ENCODE results near the gene FAM83E.
A peak's percentile ranks its signal among the peaks of the same experiment; 100 is the strongest.

The FAM83E gene

GRCh38 chr19:48648134-48648533, 33.3 kb upstream of the FAM83E start:
- H3K4me1 ChIP-seq (ENCODE audit: insufficient read depth, low read length, poor library complexity, severe bottlenecking) = peaks cover 22% of the 10 kb centered on the region

GRCh38 chr19:48646722-48647216, 31.9 kb upstream of the FAM83E start:
- Histone ChIP-seq H3K4me3 (ENCODE audit: low read length, poor library complexity, severe bottlenecking) (peak overlapping the region; percentile 79), H3K79me2 (ENCODE audit: insufficient read depth, low read length) (no peaks in the 10 kb centered on the region), H3K9me3 (ENCODE audit: insufficient read depth, low read depth, low read length) (no peaks in the 10 kb centered on the region), H3K4me1 (ENCODE audit: insufficient read depth, low read length, poor library complexity, severe bottlenecking) (peaks cover 22% of the 10 kb centered on the region), H3K9ac (ENCODE audit: low read depth, low read length, poor library complexity, severe bottlenecking) (peak overlapping the region; percentile 69), H2AFZ (ENCODE audit: low read length) (peak overlapping the region; percentile 97), H4K20me1 (ENCODE audit: insufficient read depth, low read length, poor library complexity, severe bottlenecking) (no peaks in the 10 kb centered on the region), H3K36me3 (ENCODE audit: insufficient read depth, low read length) (no peaks in the 10 kb centered on the region), H3K27me3 (ENCODE audit: insufficient read depth, low read length, poor library complexity, severe bottlenecking) (no peaks in the 10 kb centered on the region), H3K4me2 (ENCODE audit: low read depth, low read length, poor library complexity, severe bottlenecking) (peak overlapping the region; percentile 86), H3K9me2 (replicated peaks; ENCODE audit: low read depth, low read length) (no peaks in the 10 kb centered on the region), H3F3A (ENCODE audit: low read depth) (no peaks in the 10 kb centered on the region)
- TF ChIP-seq CTCF (conservative IDR thresholded peaks at IDR 0.05; ENCODE audit: low read length) (no peak), EZH2phosphoT487 (IDR thresholded peaks at IDR 0.05; ENCODE audit: borderline replicate concordance) (no peak)

More at GRCh38 chr19:48648134-48648533, 33.3 kb upstream of the FAM83E start:
- Histone ChIP-seq H3K9me3 (ENCODE audit: insufficient read depth, low read depth, low read length) (no peaks in the 10 kb centered on the region), H4K20me1 (ENCODE audit: insufficient read depth, low read length, poor library complexity, severe bottlenecking) (no peaks in the 10 kb centered on the region), H3K27me3 (ENCODE audit: insufficient read depth, low read length, poor library complexity, severe bottlenecking) (no peaks in the 10 kb centered on the region), H3K79me2 (ENCODE audit: insufficient read depth, low read length) (no peaks in the 10 kb centered on the region), H3K4me2 (ENCODE audit: low read depth, low read length, poor library complexity, severe bottlenecking) (no peak overlapping the region), H3F3A (ENCODE audit: low read depth) (no peaks in the 10 kb centered on the region), H2AFZ (ENCODE audit: low read length) (no peak overlapping the region), H3K4me3 (ENCODE audit: low read length, poor library complexity, severe bottlenecking) (no peak overlapping the region), H3K9ac (ENCODE audit: low read depth, low read length, poor library complexity, severe bottlenecking) (no peak overlapping the region), H3K36me3 (ENCODE audit: insufficient read depth, low read length) (no peaks in the 10 kb centered on the region), H3K9me2 (replicated peaks; ENCODE audit: low read depth, low read length) (no peaks in the 10 kb centered on the region)
- TF ChIP-seq EZH2phosphoT487 (IDR thresholded peaks at IDR 0.05; ENCODE audit: borderline replicate concordance) (no peak), CTCF (conservative IDR thresholded peaks at IDR 0.05; ENCODE audit: low read length) (no peak)

- Histone ChIP-seq H3K9me3 (ENCODE audit: insufficient read depth, low read depth, low read length) (no peaks in the 10 kb centered on the region), H4K20me1 (ENCODE audit: insufficient read depth, low read length, poor library complexity, severe bottlenecking) (no peaks in the 10 kb centered on the region), H3K4me3 (ENCODE audit: low read length, poor library complexity, severe bottlenecking) (peak within 1 kb of the TSS; percentile 79), H3K9me2 (replicated peaks; ENCODE audit: low read depth, low read length) (no peaks in the 10 kb centered on the region), H3K27me3 (ENCODE audit: insufficient read depth, low read length, poor library complexity, severe bottlenecking) (no peaks in the 10 kb centered on the region), H3K9ac (ENCODE audit: low read depth, low read length, poor library complexity, severe bottlenecking) (peak within 1 kb of the TSS; percentile 69), H3K79me2 (ENCODE audit: insufficient read depth, low read length) (no peaks in the 10 kb centered on the region), H3K4me1 (ENCODE audit: insufficient read depth, low read length, poor library complexity, severe bottlenecking) (peaks cover 22% of the 10 kb centered on the region), H3K36me3 (ENCODE audit: insufficient read depth, low read length) (no peaks in the 10 kb centered on the region), H2AFZ (ENCODE audit: low read length) (peak within 1 kb of the TSS; percentile 97), H3K4me2 (ENCODE audit: low read depth, low read length, poor library complexity, severe bottlenecking) (peak within 1 kb of the TSS; percentile 86), H3F3A (ENCODE audit: low read depth) (no peaks in the 10 kb centered on the region)
- TF ChIP-seq CTCF (conservative IDR thresholded peaks at IDR 0.05; ENCODE audit: low read length) = peak; percentile 74
- no peak for TF ChIP-seq EZH2phosphoT487 (IDR thresholded peaks at IDR 0.05; ENCODE audit: borderline replicate concordance)
Measured at GRCh38 chr19:48646001-48646721, 31.3 kb upstream of the FAM83E start, which contains the start of gene CA11. Gene CA11, minus strand, starts transcription at chr19:48646187. Its CDS starts 555 bp downstream, at chr19:48645632.
